ENCODE data around the gene SH3BP4.
A peak's percentile ranks its signal among the peaks of the same experiment; 100 is the strongest.

The SH3BP4 gene

GRCh38 chr2:235041918-235042575 is 90.2 kb downstream of the SH3BP4 start:
- Histone ChIP-seq H3K4me3 (ENCODE audit: insufficient read depth, low read depth, low read length, poor library complexity, severe bottlenecking) (no peak overlapping the region), H3K36me3 (ENCODE audit: control insufficient read depth, insufficient read depth, low read length) (no peaks in the 10 kb centered on the region), H3K27ac (ENCODE audit: insufficient read depth, low read length, poor library complexity, severe bottlenecking) (no peak overlapping the region), H3K9me3 (ENCODE audit: control insufficient read depth, low read length) (no peaks in the 10 kb centered on the region), H3K27me3 (replicated peaks; ENCODE audit: control insufficient read depth, insufficient read depth, low read length, poor library complexity, severe bottlenecking) (no peaks in the 10 kb centered on the region), H3K4me1 (ENCODE audit: control insufficient read depth, insufficient read depth, low read length, poor library complexity, severe bottlenecking) (no peaks in the 10 kb centered on the region)
- no peak for DNase-seq

- Histone ChIP-seq H3K9me3 (ENCODE audit: control insufficient read depth, low read length) (no peaks in the 10 kb centered on the region), H3K27me3 (replicated peaks; ENCODE audit: control insufficient read depth, insufficient read depth, low read length, poor library complexity, severe bottlenecking) (no peaks in the 10 kb centered on the region), H3K36me3 (ENCODE audit: control insufficient read depth, insufficient read depth, low read length) (no peaks in the 10 kb centered on the region)
Observed at GRCh38 chr2:235042576-235043515, 91.0 kb downstream of the SH3BP4 start.

GRCh38 chr2:235043762-235044500 is 92.1 kb downstream of the SH3BP4 start:
- no peaks in the 10 kb centered on the region for H3K9me3 ChIP-seq (ENCODE audit: control insufficient read depth, low read length)
- no peak overlapping the region for H3K27ac ChIP-seq (ENCODE audit: insufficient read depth, low read length, poor library complexity, severe bottlenecking)
- H3K4me1 ChIP-seq (ENCODE audit: control insufficient read depth, insufficient read depth, low read length, poor library complexity, severe bottlenecking) = no peaks in the 10 kb centered on the region
- no peak for DNase-seq
- H3K27me3 ChIP-seq (replicated peaks; ENCODE audit: control insufficient read depth, insufficient read depth, low read length, poor library complexity, severe bottlenecking) = no peaks in the 10 kb centered on the region
- H3K36me3 ChIP-seq (ENCODE audit: control insufficient read depth, insufficient read depth, low read length) = no peaks in the 10 kb centered on the region
- H3K4me3 ChIP-seq (ENCODE audit: insufficient read depth, low read depth, low read length, poor library complexity, severe bottlenecking) = no peak overlapping the region

More at GRCh38 chr2:235042576-235043515, 91.0 kb downstream of the SH3BP4 start:
- Histone ChIP-seq H3K4me1 (ENCODE audit: control insufficient read depth, insufficient read depth, low read length, poor library complexity, severe bottlenecking) (no peaks in the 10 kb centered on the region), H3K27ac (ENCODE audit: insufficient read depth, low read length, poor library complexity, severe bottlenecking) (no peak overlapping the region), H3K4me3 (ENCODE audit: insufficient read depth, low read depth, low read length, poor library complexity, severe bottlenecking) (no peak overlapping the region)
- no peak for DNase-seq

GRCh38 chr2:235044501-235045271 is 92.9 kb downstream of the SH3BP4 start:
- Histone ChIP-seq H3K27ac (ENCODE audit: insufficient read depth, low read length, poor library complexity, severe bottlenecking) (no peak overlapping the region), H3K4me3 (ENCODE audit: insufficient read depth, low read depth, low read length, poor library complexity, severe bottlenecking) (no peak overlapping the region), H3K36me3 (ENCODE audit: control insufficient read depth, insufficient read depth, low read length) (no peaks in the 10 kb centered on the region), H3K4me1 (ENCODE audit: control insufficient read depth, insufficient read depth, low read length, poor library complexity, severe bottlenecking) (no peaks in the 10 kb centered on the region), H3K27me3 (replicated peaks; ENCODE audit: control insufficient read depth, insufficient read depth, low read length, poor library complexity, severe bottlenecking) (no peaks in the 10 kb centered on the region), H3K9me3 (ENCODE audit: control insufficient read depth, low read length) (no peaks in the 10 kb centered on the region)
- DNase-seq = no peak

- Histone ChIP-seq H3K9me3 (ENCODE audit: control insufficient read depth, low read length) (no peaks in the 10 kb centered on the region), H3K27ac (ENCODE audit: insufficient read depth, low read length, poor library complexity, severe bottlenecking) (no peak overlapping the region), H3K4me1 (ENCODE audit: control insufficient read depth, insufficient read depth, low read length, poor library complexity, severe bottlenecking) (no peaks in the 10 kb centered on the region), H3K4me3 (ENCODE audit: insufficient read depth, low read depth, low read length, poor library complexity, severe bottlenecking) (peak overlapping the region; percentile 28), H3K27me3 (replicated peaks; ENCODE audit: control insufficient read depth, insufficient read depth, low read length, poor library complexity, severe bottlenecking) (no peaks in the 10 kb centered on the region), H3K36me3 (ENCODE audit: control insufficient read depth, insufficient read depth, low read length) (no peaks in the 10 kb centered on the region)
- no peak for DNase-seq
Observed at GRCh38 chr2:235045336-235045972, 93.6 kb downstream of the SH3BP4 start.

- H3K27ac ChIP-seq (ENCODE audit: insufficient read depth, low read length, poor library complexity, severe bottlenecking) = no peak overlapping the region
- H3K27me3 ChIP-seq (replicated peaks; ENCODE audit: control insufficient read depth, insufficient read depth, low read length, poor library complexity, severe bottlenecking) = no peaks in the 10 kb centered on the region
- H3K36me3 ChIP-seq (ENCODE audit: control insufficient read depth, insufficient read depth, low read length) = no peaks in the 10 kb centered on the region
- H3K4me3 ChIP-seq (ENCODE audit: insufficient read depth, low read depth, low read length, poor library complexity, severe bottlenecking) = no peak overlapping the region
- H3K4me1 ChIP-seq (ENCODE audit: control insufficient read depth, insufficient read depth, low read length, poor library complexity, severe bottlenecking) = no peaks in the 10 kb centered on the region
- no peaks in the 10 kb centered on the region for H3K9me3 ChIP-seq (ENCODE audit: control insufficient read depth, low read length)
- DNase-seq = no peak
Observed at GRCh38 chr2:235045973-235046343, 94.1 kb downstream of the SH3BP4 start.

GRCh38 chr2:235046589-235046988 is 94.8 kb downstream of the SH3BP4 start:
- Histone ChIP-seq H3K27ac (ENCODE audit: insufficient read depth, low read length, poor library complexity, severe bottlenecking) (no peak overlapping the region), H3K4me1 (ENCODE audit: control insufficient read depth, insufficient read depth, low read length, poor library complexity, severe bottlenecking) (no peaks in the 10 kb centered on the region), H3K4me3 (ENCODE audit: insufficient read depth, low read depth, low read length, poor library complexity, severe bottlenecking) (no peak overlapping the region), H3K27me3 (replicated peaks; ENCODE audit: control insufficient read depth, insufficient read depth, low read length, poor library complexity, severe bottlenecking) (no peaks in the 10 kb centered on the region), H3K36me3 (ENCODE audit: control insufficient read depth, insufficient read depth, low read length) (no peaks in the 10 kb centered on the region), H3K9me3 (ENCODE audit: control insufficient read depth, low read length) (no peaks in the 10 kb centered on the region)
- DNase-seq = no peak

- Histone ChIP-seq H3K27me3 (replicated peaks; ENCODE audit: control insufficient read depth, insufficient read depth, low read length, poor library complexity, severe bottlenecking) (no peaks in the 10 kb centered on the region), H3K36me3 (ENCODE audit: control insufficient read depth, insufficient read depth, low read length) (no peaks in the 10 kb centered on the region), H3K4me3 (ENCODE audit: insufficient read depth, low read depth, low read length, poor library complexity, severe bottlenecking) (no peak overlapping the region), H3K27ac (ENCODE audit: insufficient read depth, low read length, poor library complexity, severe bottlenecking) (no peak overlapping the region), H3K4me1 (ENCODE audit: control insufficient read depth, insufficient read depth, low read length, poor library complexity, severe bottlenecking) (no peaks in the 10 kb centered on the region), H3K9me3 (ENCODE audit: control insufficient read depth, low read length) (no peaks in the 10 kb centered on the region)
- no peak for DNase-seq
Observed at GRCh38 chr2:235047171-235048160, 95.6 kb downstream of the SH3BP4 start.
